Fibroblast of lung (primary cell): Measurements from ENCODE around the gene PHACTR2. TPM values are rescaled to one million over a fixed set of nuclear protein-coding genes. Genes with fewer than 3 reads are reported as not detected.

ENCODE experiments used
- DNase-seq, 2 donors: peaks; one replicate each; pipeline versions ENCODE4 v3.0.0 to v3.0.0-alpha.2; 2010; ENCODE audit warnings: low read depth in 2 of 2
- H2AFZ ChIP-seq: 2 replicates; pipeline ENCODE4 v1.5.1; 2012; ENCODE audit warnings: low read length, control low read depth, inconsistent platforms
- H3K27ac ChIP-seq: 2 replicates; pipeline ENCODE4 v1.5.1; 2011; ENCODE audit warnings: low read length, control low read depth; ENCODE audit not compliant: insufficient read depth
- H3K27me3 ChIP-seq: 2 replicates; pipeline ENCODE4 v1.5.1; 2011; ENCODE audit warnings: mild to moderate bottlenecking, low read length; ENCODE audit not compliant: control insufficient read depth, insufficient read depth
- H3K36me3 ChIP-seq: 2 replicates; pipeline ENCODE4 v1.5.1; 2011; ENCODE audit warnings: low read length; ENCODE audit not compliant: control insufficient read depth, insufficient read depth
- H3K4me1 ChIP-seq: 2 replicates; pipeline ENCODE4 v1.5.1; 2011; ENCODE audit warnings: low read length; ENCODE audit not compliant: control insufficient read depth, insufficient read depth; ENCODE audit errors: extremely low read depth
- H3K4me2 ChIP-seq: 2 replicates; pipeline ENCODE4 v1.5.1; 2011; ENCODE audit warnings: low read length, control low read depth; ENCODE audit not compliant: insufficient read depth; ENCODE audit errors: extremely low read depth
- H3K4me3 ChIP-seq, 4 experiments: fragments of 200-600 bp in 1 of 4; sonication (generic) in 1 of 4; replicated peaks in 1 of 4; 2 replicates each; pipeline ENCODE4 v1.5.1; 2011 to 2016; ENCODE audit warnings: low read length in 4 of 4, low read depth in 3 of 4, mild to moderate bottlenecking in 3 of 4, control low read depth in 2 of 4, inconsistent platforms in 1 of 4, mixed read lengths in 1 of 4; ENCODE audit not compliant: insufficient read depth in 1 of 4; ENCODE audit errors: control extremely low read depth in 1 of 4
- H3K79me2 ChIP-seq: 2 replicates; pipeline ENCODE4 v1.5.1; 2012; ENCODE audit warnings: mild to moderate bottlenecking, low read length, inconsistent platforms; ENCODE audit not compliant: control insufficient read depth, insufficient read depth
- H3K9ac ChIP-seq: 2 replicates; pipeline ENCODE4 v1.5.1; 2011; ENCODE audit warnings: mild to moderate bottlenecking, low read length, control low read depth; ENCODE audit not compliant: insufficient read depth
- H3K9me3 ChIP-seq: 2 replicates; pipeline ENCODE4 v1.5.1; 2012; ENCODE audit warnings: low read depth, low read length; ENCODE audit not compliant: control insufficient read depth, insufficient read depth
- H4K20me1 ChIP-seq: 2 replicates; pipeline ENCODE4 v1.5.1; 2011; ENCODE audit warnings: low read length; ENCODE audit not compliant: control insufficient read depth, insufficient read depth; ENCODE audit errors: extremely low read depth
- EZH2 ChIP-seq: IDR thresholded peaks from 2 replicates; pipeline ENCODE4 v1.5.1; 2012; ENCODE audit warnings: low read length, control low read depth, mild to moderate bottlenecking; ENCODE audit errors: missing control alignments
- polyA plus RNA-seq, 2 donors: library from polyadenylated mRNA; depleted of rRNA in 1 of 2; stranded (reverse) in 1 of 2; unstranded in 1 of 2; fragments of >200 nt; gene quantifications; 2 replicates each; pipeline ENCODE4 v1.2.1, GENCODE V29; 2011 to 2012; ENCODE audit warnings: missing spikeins in 1 of 2
- total RNA-seq: library from RNA; depleted of rRNA; stranded (reverse); fragments of >200 nt; gene quantifications from 2 replicates; pipeline ENCODE4 v1.2.1, GENCODE V29; 2014
- TF ChIP-seq, protein P1 (sequence below), 2 donors: IDR thresholded peaks in 1 of 2; conservative IDR thresholded peaks in 1 of 2; 1 replicate in 1 of 2; 2 replicates in 1 of 2; pipeline ENCODE4 v1.5.1; 2011 to 2012; ENCODE audit warnings: low read length in 2 of 2, control low read depth in 1 of 2, inconsistent platforms in 1 of 2, low read depth in 1 of 2, mild to moderate bottlenecking in 1 of 2

PHACTR2 gene
- total and polyA plus RNA-seq, 2 donors (not counting 1 experiment from before 2014, with no cell fraction given) = 40.1 to 55.0 TPM

DNA sequence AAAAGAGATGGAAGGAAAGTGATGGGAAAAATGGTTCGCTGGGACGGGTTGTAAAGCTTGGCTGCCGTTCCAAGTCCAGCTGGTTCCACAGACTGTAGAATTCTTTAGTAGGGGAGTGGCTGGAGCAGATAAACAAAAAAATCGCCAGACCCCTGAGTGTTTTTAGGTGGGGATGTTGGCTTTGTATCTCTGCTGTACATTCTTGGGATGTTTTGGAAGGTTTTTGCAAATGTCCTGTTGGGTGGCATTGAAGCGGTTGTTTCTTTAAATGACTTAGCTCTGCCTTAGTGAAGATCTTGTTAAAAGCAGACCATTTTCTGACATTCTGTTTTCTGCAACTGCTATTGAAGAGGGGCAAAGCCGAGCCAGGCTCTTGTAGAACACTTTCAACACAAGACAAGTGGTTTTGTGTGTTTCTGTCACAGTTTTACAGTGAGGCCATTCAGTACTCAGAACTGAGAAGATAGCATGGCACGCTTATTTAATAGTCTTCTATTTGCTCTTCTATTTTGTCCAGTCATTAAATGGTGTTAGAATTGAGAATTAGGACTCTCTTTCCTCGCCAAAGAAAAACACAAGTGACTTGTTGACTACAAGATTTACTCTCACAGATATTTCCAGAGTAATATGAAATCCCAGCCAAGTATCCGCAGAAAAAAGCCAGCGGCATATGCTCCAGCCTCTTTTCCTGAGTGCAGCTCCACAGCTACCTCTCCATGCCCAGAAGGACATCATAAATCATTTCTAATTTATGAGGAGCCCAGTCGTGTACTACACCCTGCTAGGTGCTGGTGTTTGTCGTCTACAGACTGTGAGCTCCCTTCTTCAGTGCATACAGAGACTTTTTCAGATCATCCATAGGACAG is 65.8 kb downstream of the PHACTR2 start:
- DNase-seq = peak; percentile 34 to 44

DNA sequence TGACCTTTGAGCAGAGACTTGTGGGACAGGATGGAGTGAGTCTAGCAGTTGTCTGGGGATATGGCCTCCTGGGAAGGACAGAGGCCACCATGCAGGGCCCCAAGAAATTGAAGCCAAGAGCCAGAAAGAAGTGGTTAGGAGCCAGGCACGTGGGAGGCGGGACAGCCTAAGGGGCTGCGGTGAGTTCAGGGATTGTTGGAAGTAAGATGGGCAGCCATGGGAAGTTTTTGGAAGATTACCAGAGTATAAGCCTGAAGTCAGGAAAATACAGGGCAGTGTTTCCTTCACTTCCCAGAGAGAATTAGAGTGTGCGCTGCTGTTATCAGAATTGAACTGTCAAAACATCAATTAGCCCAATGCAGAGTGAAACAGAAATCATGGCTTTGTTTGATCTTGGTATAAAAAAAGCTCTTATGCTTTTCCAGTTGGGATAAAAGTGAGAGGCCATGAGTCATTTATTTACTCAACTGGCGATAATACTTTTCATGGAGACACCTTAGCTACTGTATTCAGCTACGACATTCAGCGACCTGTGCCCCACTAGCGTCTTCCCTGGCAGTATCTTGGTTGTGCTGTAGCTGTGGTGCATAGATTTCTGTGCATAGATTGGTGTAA is 66.9 kb downstream of the PHACTR2 start:
- H3K27me3 ChIP-seq = no peaks in the 10 kb centered on the region
- H3K9ac ChIP-seq = no peak overlapping the region
- no peak for TF ChIP-seq EZH2
- TF ChIP-seq, protein P1, sequence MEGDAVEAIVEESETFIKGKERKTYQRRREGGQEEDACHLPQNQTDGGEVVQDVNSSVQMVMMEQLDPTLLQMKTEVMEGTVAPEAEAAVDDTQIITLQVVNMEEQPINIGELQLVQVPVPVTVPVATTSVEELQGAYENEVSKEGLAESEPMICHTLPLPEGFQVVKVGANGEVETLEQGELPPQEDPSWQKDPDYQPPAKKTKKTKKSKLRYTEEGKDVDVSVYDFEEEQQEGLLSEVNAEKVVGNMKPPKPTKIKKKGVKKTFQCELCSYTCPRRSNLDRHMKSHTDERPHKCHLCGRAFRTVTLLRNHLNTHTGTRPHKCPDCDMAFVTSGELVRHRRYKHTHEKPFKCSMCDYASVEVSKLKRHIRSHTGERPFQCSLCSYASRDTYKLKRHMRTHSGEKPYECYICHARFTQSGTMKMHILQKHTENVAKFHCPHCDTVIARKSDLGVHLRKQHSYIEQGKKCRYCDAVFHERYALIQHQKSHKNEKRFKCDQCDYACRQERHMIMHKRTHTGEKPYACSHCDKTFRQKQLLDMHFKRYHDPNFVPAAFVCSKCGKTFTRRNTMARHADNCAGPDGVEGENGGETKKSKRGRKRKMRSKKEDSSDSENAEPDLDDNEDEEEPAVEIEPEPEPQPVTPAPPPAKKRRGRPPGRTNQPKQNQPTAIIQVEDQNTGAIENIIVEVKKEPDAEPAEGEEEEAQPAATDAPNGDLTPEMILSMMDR (conservative IDR thresholded peaks at IDR 0.05 in 1 of 2, IDR thresholded peaks at IDR 0.05 in 1 of 2; ENCODE audit: low read depth in 1 of 2, low read length in 2 of 2) = no peak
- no peaks in the 10 kb centered on the region for H3K79me2 ChIP-seq
- no peaks in the 10 kb centered on the region for H3K9me3 ChIP-seq
- H3K4me2 ChIP-seq = peak overlapping the region; percentile 69
- DNase-seq = peak; percentile 24 to 44
- H3K27ac ChIP-seq = no peak overlapping the region
- peaks cover 9% of the 10 kb centered on the region for H3K4me1 ChIP-seq
- no peaks in the 10 kb centered on the region for H3K36me3 ChIP-seq
- no peaks in the 10 kb centered on the region for H4K20me1 ChIP-seq
- peak overlapping the region in 1 of 4 experiments; percentile 4 for H3K4me3 ChIP-seq
- H2AFZ ChIP-seq = no peak overlapping the region

More for the DNA sequence above, 65.8 kb downstream of the PHACTR2 start:
- Histone ChIP-seq H3K27ac (no peak overlapping the region), H3K36me3 (no peaks in the 10 kb centered on the region), H3K9me3 (no peaks in the 10 kb centered on the region), H3K4me1 (peaks cover 9% of the 10 kb centered on the region), H3K4me2 (peak overlapping the region; percentile 55), H3K79me2 (no peaks in the 10 kb centered on the region), H2AFZ (peak overlapping the region; percentile 14), H3K9ac (no peak overlapping the region), H3K4me3 (peak overlapping the region in 2 of 4 experiments; percentile 9 to 40), H4K20me1 (no peaks in the 10 kb centered on the region), H3K27me3 (no peaks in the 10 kb centered on the region)
- TF ChIP-seq, protein P1 (conservative IDR thresholded peaks at IDR 0.05 in 1 of 2, IDR thresholded peaks at IDR 0.05 in 1 of 2; ENCODE audit: low read depth in 1 of 2, low read length in 2 of 2) = no peak
- TF ChIP-seq EZH2 = no peak
